Prostate gland (tissue), 2 donors: ENCODE data around the gene TPRX2. TPM values are rescaled to one million over a fixed set of nuclear protein-coding genes. Genes with fewer than 3 reads are reported as not detected.
"Not testable (repeated sequence)": the region's sequence is repeated elsewhere in the genome, so short reads cannot be mapped to it uniquely, and the experiment has no call there.

ENCODE experiments used
- DNase-seq: peaks from one replicate; pipeline ENCODE4 v3.0.0-alpha.2; 2019; ENCODE audit warnings: low spot score
- H3K27ac ChIP-seq, 2 donors: fragments of 200-600 bp; sonication (generic); 2 replicates each; pipeline ENCODE4 v1.5.1; 2017 to 2019
- H3K27me3 ChIP-seq: fragments of 200-600 bp; sonication (generic); replicated peaks from 2 replicates; pipeline ENCODE4 v1.5.1; 2019; ENCODE audit not compliant: insufficient read depth
- H3K36me3 ChIP-seq, 2 donors: fragments of 200-600 bp; sonication (generic); 1 replicate in 1 of 2; 2 replicates in 1 of 2; pipeline versions ENCODE4 v1.5.1 to v1.8.1; 2017 to 2019
- H3K4me1 ChIP-seq: fragments of 200-600 bp; sonication (generic); replicated peaks from 2 replicates; pipeline ENCODE4 v1.5.1; 2019
- H3K4me3 ChIP-seq, 2 donors: fragments of 200-600 bp; sonication (generic); 2 replicates each; pipeline ENCODE4 v1.5.1; 2017 to 2019
- H3K9me3 ChIP-seq: fragments of 200-600 bp; sonication (generic); 2 replicates; pipeline ENCODE4 v1.5.1; 2017
- CTCF ChIP-seq, 4 experiments: fragments of 200-600 bp in 2 of 4; fragments of 450-650 bp in 2 of 4; sonication (generic) in 2 of 4; IDR thresholded peaks; 1 replicate in 3 of 4; 2 replicates in 1 of 4; pipeline ENCODE4 v1.5.1; 2016 to 2019; ENCODE audit warnings: antibody characterized with exemption in 4 of 4, mild to moderate bottlenecking in 2 of 4, moderate library complexity in 2 of 4
- POLR2A ChIP-seq: fragments of 450-650 bp; IDR thresholded peaks from one replicate; pipeline ENCODE4 v1.6.1; 2016; ENCODE audit warnings: antibody characterized with exemption, mild to moderate bottlenecking
- POLR2AphosphoS5 ChIP-seq: sonication (generic); formaldehyde crosslinking; IDR thresholded peaks from one replicate; pipeline ENCODE4 v1.6.1; 2017; ENCODE audit warnings: antibody characterized with exemption
- WGBS: methylation state at CpG from one replicate; pipeline ENCODE4 v1.1.5; 2018; 5-methylcytosine and 5-hydroxymethylcytosine counted together
- intact Hi-C: fragments of 100-400 bp; cut with DNase I; formaldehyde crosslinking; loops from one replicate; pipeline ENCODE4 v1.14.2; 2022
- total RNA-seq, 2 donors: library from RNA; depleted of rRNA; stranded (reverse); fragments of >200 nt; gene quantifications; one replicate each; pipeline ENCODE4 v1.1.0, GENCODE V29; 2016

TPRX2 gene
- total RNA-seq, 2 donors from 2014 or later, result not detected

GRCh38 chr19:47861630-47862029 is 2.6 kb downstream of the TPRX2 start:
- H3K27ac ChIP-seq, result no peak overlapping the region
- no peaks in the 10 kb centered on the region for H3K4me1 ChIP-seq
- no peaks in the 10 kb centered on the region for H3K27me3 ChIP-seq
- no peak overlapping the region for H3K4me3 ChIP-seq
- H3K36me3 ChIP-seq, result no peaks in the 10 kb centered on the region
- 92% methylated on average over 5 of the region's 5 CpGs for whole genome bisulfite sequencing
- no peak for TF ChIP-seq POLR2A
- H3K9me3 ChIP-seq, result no peaks in the 10 kb centered on the region
- no peak for DNase-seq
- intact Hi-C loops, result loop anchor here (10.0 kb wide), 1 partner anchor 47 kb away; no protein-coding TSS in a partner anchor

- H3K4me1 ChIP-seq, result no peaks in the 10 kb centered on the region
- DNase-seq, result peak; percentile 54
- intact Hi-C loops, result loop anchor here (10.0 kb wide), 1 partner anchor 49 kb away; no protein-coding TSS in a partner anchor
- H3K9me3 ChIP-seq, result no peaks in the 10 kb centered on the region
- WGBS, result 16% methylated on average over 14 of the region's 14 CpGs
- H3K27ac ChIP-seq, result no peak overlapping the region
- H3K36me3 ChIP-seq, result no peaks in the 10 kb centered on the region
- H3K27me3 ChIP-seq, result no peaks in the 10 kb centered on the region
- TF ChIP-seq POLR2A (no peak), CTCF (IDR thresholded peaks at IDR 0.05) (peak; percentile 64 to 76 (median 73))
- H3K4me3 ChIP-seq, result no peak overlapping the region
These were observed 4.5 kb downstream of the TPRX2 start for GRCh38 chr19:47863514-47863936.

GRCh38 chr19:47865166-47865565 is 6.1 kb downstream of the TPRX2 start:
- Histone ChIP-seq H3K4me1 (no peaks in the 10 kb centered on the region), H3K27me3 (no peaks in the 10 kb centered on the region), H3K36me3 (no peaks in the 10 kb centered on the region), H3K9me3 (no peaks in the 10 kb centered on the region), H3K27ac (no peak overlapping the region), H3K4me3 (no peak overlapping the region)
- DNase-seq, result no peak
- intact Hi-C loops, result loop anchor here (10.0 kb wide), 1 partner anchor 50 kb away; no protein-coding TSS in a partner anchor
- TF ChIP-seq POLR2A, result no peak
- no peak for TF ChIP-seq POLR2AphosphoS5
- TF ChIP-seq CTCF (IDR thresholded peaks at IDR 0.05), result no peak
- 55% methylated on average over 10 of the region's 10 CpGs for WGBS

GRCh38 chr19:47878906-47879305 is 19.9 kb downstream of the TPRX2 start:
- intact Hi-C loops, result no loop called here
- Histone ChIP-seq H3K4me1 (no peaks in the 10 kb centered on the region), H3K36me3 (no peaks in the 10 kb centered on the region), H3K4me3 (no peak overlapping the region), H3K27ac (no peak overlapping the region), H3K9me3 (no peaks in the 10 kb centered on the region), H3K27me3 (no peaks in the 10 kb centered on the region)
- DNase-seq, result no peak
- TF ChIP-seq POLR2A (no peak), CTCF (IDR thresholded peaks at IDR 0.05) (no peak), POLR2AphosphoS5 (no peak)
- 71% methylated on average over 4 of the region's 4 CpGs for WGBS

- 72% methylated on average over 4 of the region's 4 CpGs for WGBS
- H3K36me3 ChIP-seq, H3K4me3 ChIP-seq, H3K4me1 ChIP-seq, H3K27ac ChIP-seq, H3K27me3 ChIP-seq, H3K9me3 ChIP-seq, DNase-seq, intact Hi-C loops: not testable (repeated sequence)
These were observed 20.4 kb downstream of the TPRX2 start for GRCh38 chr19:47879385-47879784.

GRCh38 chr19:47881757-47882156 is 22.7 kb downstream of the TPRX2 start:
- intact Hi-C loops, result no loop called here
- no peak for DNase-seq
- Histone ChIP-seq H3K4me1 (no peaks in the 10 kb centered on the region), H3K27me3 (no peaks in the 10 kb centered on the region), H3K4me3 (no peak overlapping the region), H3K36me3 (no peaks in the 10 kb centered on the region), H3K9me3 (no peaks in the 10 kb centered on the region), H3K27ac (no peak overlapping the region)
- TF ChIP-seq CTCF (IDR thresholded peaks at IDR 0.05) (no peak), POLR2A (no peak), POLR2AphosphoS5 (no peak)
- 65% methylated on average over 5 of the region's 5 CpGs for WGBS
